AG10803 (cell line): ENCODE measurements around the gene YKT6.

Experiments used
- DNase-seq: peaks from one replicate; pipeline ENCODE4 v3.0.0; 2010; ENCODE audit warnings: low read depth
- H3K4me3 ChIP-seq: 2 replicates; pipeline ENCODE4 v1.5.1; 2011; ENCODE audit warnings: mild to moderate bottlenecking, low read length, control low read depth
- CTCF ChIP-seq: conservative IDR thresholded peaks from 2 replicates; pipeline ENCODE4 v1.5.1; 2011; ENCODE audit warnings: mild to moderate bottlenecking, low read length, control low read depth, inconsistent platforms

YKT6 gene

GRCh38 chr7:44219371-44220045 is 18.7 kb downstream of the YKT6 start:
- no peak for TF ChIP-seq CTCF
- no peak overlapping the region for H3K4me3 ChIP-seq
- DNase-seq, result no peak

- no peak for DNase-seq
- TF ChIP-seq CTCF, result no peak
- H3K4me3 ChIP-seq, result no peak overlapping the region
These were observed 19.2 kb downstream of the YKT6 start for GRCh38 chr7:44220046-44220357.

GRCh38 chr7:44220358-44221112 is 19.8 kb downstream of the YKT6 start:
- DNase-seq, result no peak
- no peak overlapping the region for H3K4me3 ChIP-seq
- TF ChIP-seq CTCF, result no peak

- H3K4me3 ChIP-seq, result no peak overlapping the region
- no peak for DNase-seq
- no peak for TF ChIP-seq CTCF
These were observed 20.5 kb downstream of the YKT6 start for GRCh38 chr7:44221231-44221791.

GRCh38 chr7:44222074-44222473 is 21.3 kb downstream of the YKT6 start:
- no peak for DNase-seq
- no peak for TF ChIP-seq CTCF
- H3K4me3 ChIP-seq, result no peak overlapping the region

- no peak for DNase-seq
- H3K4me3 ChIP-seq, result no peak overlapping the region
- TF ChIP-seq CTCF, result no peak
These were observed 22.0 kb downstream of the YKT6 start for GRCh38 chr7:44222776-44223261.
